ENCODE measurements around the gene ABCC11.

Gene ABCC11

DNA sequence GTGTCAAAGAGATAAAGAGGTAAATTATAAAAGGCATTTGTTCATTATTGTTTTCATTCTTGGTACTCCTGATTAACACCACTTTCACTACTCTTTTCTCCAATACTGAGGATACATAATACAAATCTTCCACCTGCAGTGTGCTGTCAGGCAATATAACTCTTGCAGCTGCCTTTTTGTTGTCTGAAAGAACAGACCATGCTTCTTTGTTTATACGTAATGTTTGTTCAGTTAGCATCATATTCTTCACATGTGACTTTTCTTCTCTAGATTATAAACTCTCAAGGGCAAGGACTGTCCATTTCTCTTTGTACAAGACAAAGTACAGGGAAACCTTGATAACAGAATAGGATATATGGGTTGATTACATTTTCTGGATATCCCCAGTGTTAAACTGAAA lies 14.2 kb upstream of the ABCC11 start:
- no peak overlapping the region for H3K4ac ChIP-seq (ENCODE audit: low read depth, low read length)
- H3K23ac ChIP-seq (ENCODE audit: low read length), result no peak overlapping the region
- H3K18ac ChIP-seq (ENCODE audit: low read length), result no peak overlapping the region
- no peak overlapping the region for H4K8ac ChIP-seq (ENCODE audit: low read depth, low read length)
- peaks cover 3% of the 10 kb centered on the region for H3K36me3 ChIP-seq (ENCODE audit: control insufficient read depth, insufficient read depth, low read length)
- no peaks in the 10 kb centered on the region for H3K27me3 ChIP-seq (ENCODE audit: insufficient read depth, low read length, poor library complexity)
- H3K79me2 ChIP-seq (ENCODE audit: control insufficient read depth, insufficient read depth, low read length), result no peaks in the 10 kb centered on the region
- no CpG with 5 or more reads among the region's 1 CpG for WGBS (ENCODE audit: extremely low coverage, insufficient coverage, low lambda C conversion rate)
- H3K4me2 ChIP-seq (ENCODE audit: low read length), result no peak overlapping the region
- H3K56ac ChIP-seq (ENCODE audit: low read length), result no peak overlapping the region
- no peaks in the 10 kb centered on the region for H3K4me1 ChIP-seq (ENCODE audit: control insufficient read depth, low read depth, low read length)
- H2BK120ac ChIP-seq (ENCODE audit: low read depth, low read length), result no peak overlapping the region
- H3K4me3 ChIP-seq (ENCODE audit: low read length), result no peak overlapping the region
- H3K9ac ChIP-seq (ENCODE audit: low read length), result no peak overlapping the region
- no peak overlapping the region for H2AK5ac ChIP-seq (ENCODE audit: low read length)
- no peaks in the 10 kb centered on the region for H3K79me1 ChIP-seq (ENCODE audit: low read length)
- H2BK15ac ChIP-seq (replicated peaks; ENCODE audit: low read depth), result no peak overlapping the region
- H4K5ac ChIP-seq (ENCODE audit: low read length), result no peak overlapping the region
- DNase-seq, result no peak
- no peak overlapping the region for H2BK5ac ChIP-seq (ENCODE audit: low read length)
- no peak overlapping the region for H3K27ac ChIP-seq (ENCODE audit: low read depth, low read length)

DNA sequence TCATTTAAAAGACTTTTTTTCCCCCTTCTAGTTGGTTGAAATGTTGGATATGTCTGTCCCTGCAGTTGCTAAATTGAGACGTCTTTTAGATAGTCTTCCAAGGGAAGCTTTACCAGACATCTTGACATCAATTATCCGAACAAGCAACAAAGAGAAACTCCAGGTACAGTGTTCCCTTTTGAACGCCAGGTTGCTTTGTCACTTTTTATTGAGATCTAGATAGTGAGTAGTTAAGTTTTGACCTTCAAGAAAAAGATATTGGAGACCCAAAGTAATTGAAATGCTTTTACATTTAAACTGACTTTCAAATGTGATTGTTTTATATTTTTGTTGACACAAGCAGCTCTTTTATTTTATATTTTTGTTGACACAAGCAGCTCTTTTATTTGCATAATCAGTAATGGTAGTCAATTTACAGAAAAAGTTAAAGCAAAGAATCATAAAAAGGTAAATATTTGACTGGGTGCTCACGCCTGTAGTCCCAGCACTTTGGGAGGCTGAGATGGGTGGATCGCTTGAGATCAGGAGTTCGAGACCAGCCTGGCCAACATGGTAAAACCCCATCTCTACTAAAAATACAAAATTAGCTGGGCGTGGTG lies 9.3 kb upstream of the ABCC11 start:
- no peak for DNase-seq
- no peak overlapping the region for H4K8ac ChIP-seq (ENCODE audit: low read depth, low read length)
- no peak overlapping the region for H3K4me3 ChIP-seq (ENCODE audit: low read length)
- WGBS (ENCODE audit: extremely low coverage, insufficient coverage, low lambda C conversion rate), result no CpG with 5 or more reads among the region's 7 CpGs
- H3K79me2 ChIP-seq (ENCODE audit: control insufficient read depth, insufficient read depth, low read length), result no peaks in the 10 kb centered on the region
- no peak overlapping the region for H3K9ac ChIP-seq (ENCODE audit: low read length)
- no peak overlapping the region for H2BK120ac ChIP-seq (ENCODE audit: low read depth, low read length)
- no peak overlapping the region for H2BK15ac ChIP-seq (replicated peaks; ENCODE audit: low read depth)
- H3K4me2 ChIP-seq (ENCODE audit: low read length), result no peak overlapping the region
- no peak overlapping the region for H3K4ac ChIP-seq (ENCODE audit: low read depth, low read length)
- H3K56ac ChIP-seq (ENCODE audit: low read length), result no peak overlapping the region
- H4K5ac ChIP-seq (ENCODE audit: low read length), result no peak overlapping the region
- no peaks in the 10 kb centered on the region for H3K79me1 ChIP-seq (ENCODE audit: low read length)
- H3K36me3 ChIP-seq (ENCODE audit: control insufficient read depth, insufficient read depth, low read length), result peaks cover 3% of the 10 kb centered on the region
- H3K23ac ChIP-seq (ENCODE audit: low read length), result no peak overlapping the region
- H2BK5ac ChIP-seq (ENCODE audit: low read length), result no peak overlapping the region
- no peak overlapping the region for H3K18ac ChIP-seq (ENCODE audit: low read length)
- no peak overlapping the region for H3K27ac ChIP-seq (ENCODE audit: low read depth, low read length)
- H2AK5ac ChIP-seq (ENCODE audit: low read length), result no peak overlapping the region
- no peaks in the 10 kb centered on the region for H3K4me1 ChIP-seq (ENCODE audit: control insufficient read depth, low read depth, low read length)
- H3K27me3 ChIP-seq (ENCODE audit: insufficient read depth, low read length, poor library complexity), result no peaks in the 10 kb centered on the region

DNA sequence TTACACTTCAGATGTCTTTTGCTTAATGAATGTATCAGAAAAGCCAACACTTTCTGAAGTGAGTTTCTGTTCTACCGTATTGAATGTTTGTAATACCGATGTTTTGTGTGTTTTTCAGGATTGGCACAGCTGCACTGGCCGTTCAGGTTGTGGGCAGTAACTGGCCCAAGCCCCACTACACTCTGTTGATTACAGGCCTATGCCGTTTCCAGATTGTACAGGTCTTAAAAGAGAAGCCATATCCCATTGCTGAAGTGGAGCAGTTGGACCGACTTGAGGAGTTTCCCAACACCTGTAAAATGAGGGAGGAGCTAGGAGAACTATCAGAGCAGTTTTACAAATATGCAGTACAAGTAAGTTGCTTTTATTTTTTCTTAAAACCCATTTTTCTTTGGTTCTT lies 4.7 kb upstream of the ABCC11 start:
- no peak overlapping the region for H3K27ac ChIP-seq (ENCODE audit: low read depth, low read length)
- H3K56ac ChIP-seq (ENCODE audit: low read length), result no peak overlapping the region
- no peak overlapping the region for H3K9ac ChIP-seq (ENCODE audit: low read length)
- no peak overlapping the region for H3K4ac ChIP-seq (ENCODE audit: low read depth, low read length)
- no peak overlapping the region for H2AK5ac ChIP-seq (ENCODE audit: low read length)
- H4K8ac ChIP-seq (ENCODE audit: low read depth, low read length), result no peak overlapping the region
- peaks cover 2% of the 10 kb centered on the region for H3K79me2 ChIP-seq (ENCODE audit: control insufficient read depth, insufficient read depth, low read length)
- H4K5ac ChIP-seq (ENCODE audit: low read length), result no peak overlapping the region
- H3K27me3 ChIP-seq (ENCODE audit: insufficient read depth, low read length, poor library complexity), result no peaks in the 10 kb centered on the region
- H3K4me3 ChIP-seq (ENCODE audit: low read length), result no peak overlapping the region
- H3K36me3 ChIP-seq (ENCODE audit: control insufficient read depth, insufficient read depth, low read length), result no peaks in the 10 kb centered on the region
- no peak overlapping the region for H3K4me2 ChIP-seq (ENCODE audit: low read length)
- peaks cover 3% of the 10 kb centered on the region for H3K79me1 ChIP-seq (ENCODE audit: low read length)
- no peak overlapping the region for H3K23ac ChIP-seq (ENCODE audit: low read length)
- no peak for DNase-seq
- H3K18ac ChIP-seq (ENCODE audit: low read length), result no peak overlapping the region
- no peak overlapping the region for H2BK5ac ChIP-seq (ENCODE audit: low read length)
- H2BK120ac ChIP-seq (ENCODE audit: low read depth, low read length), result no peak overlapping the region
- no peak overlapping the region for H2BK15ac ChIP-seq (replicated peaks; ENCODE audit: low read depth)
- no peaks in the 10 kb centered on the region for H3K4me1 ChIP-seq (ENCODE audit: control insufficient read depth, low read depth, low read length)
- WGBS (ENCODE audit: extremely low coverage, insufficient coverage, low lambda C conversion rate), result no CpG with 5 or more reads among the region's 5 CpGs

DNA sequence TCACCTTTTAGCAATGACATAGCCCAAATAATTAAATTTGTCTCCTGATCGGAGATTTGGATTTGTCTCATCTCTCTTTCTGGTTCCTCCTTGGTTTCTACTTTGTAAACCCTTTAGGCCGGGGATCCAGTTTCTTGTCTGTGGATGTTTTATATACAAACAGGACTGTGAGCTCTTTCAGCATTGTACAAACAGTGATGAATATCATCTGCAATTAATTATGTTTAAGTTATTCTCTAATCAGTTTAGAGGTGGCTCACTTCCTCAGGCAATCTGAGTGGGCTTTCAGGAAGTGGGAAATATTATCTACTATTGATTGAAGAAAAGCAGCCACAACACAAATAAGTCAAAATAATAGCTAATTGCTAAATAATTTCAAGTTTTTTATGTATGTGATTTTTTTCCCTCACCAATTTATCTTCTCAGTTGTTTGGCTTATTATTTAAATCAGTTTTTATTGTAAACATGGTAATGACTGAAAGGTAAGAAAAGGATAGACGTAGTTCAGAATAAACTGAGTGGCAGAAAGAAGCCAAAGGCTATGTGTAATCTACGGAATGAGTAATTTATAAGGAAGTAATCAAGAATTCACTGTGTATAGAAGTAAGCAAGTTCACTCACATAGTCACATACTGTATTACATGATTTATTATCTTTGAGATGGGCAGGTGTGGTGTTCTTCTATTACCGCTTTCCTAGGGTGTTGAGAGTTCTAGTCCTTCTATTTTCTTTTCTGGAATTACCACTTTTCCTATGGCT lies 3.4 kb upstream of the ABCC11 start:
- Histone ChIP-seq H3K4me1 (ENCODE audit: control insufficient read depth, low read depth, low read length) (no peaks in the 10 kb centered on the region), H3K4ac (ENCODE audit: low read depth, low read length) (no peak overlapping the region), H3K23ac (ENCODE audit: low read length) (no peak overlapping the region), H3K36me3 (ENCODE audit: control insufficient read depth, insufficient read depth, low read length) (no peaks in the 10 kb centered on the region), H3K56ac (ENCODE audit: low read length) (no peak overlapping the region), H3K27ac (ENCODE audit: low read depth, low read length) (no peak overlapping the region), H4K8ac (ENCODE audit: low read depth, low read length) (no peak overlapping the region), H3K9ac (ENCODE audit: low read length) (no peak overlapping the region), H2AK5ac (ENCODE audit: low read length) (no peak overlapping the region), H3K18ac (ENCODE audit: low read length) (no peak overlapping the region), H2BK15ac (replicated peaks; ENCODE audit: low read depth) (no peak overlapping the region), H2BK5ac (ENCODE audit: low read length) (no peak overlapping the region), H3K4me3 (ENCODE audit: low read length) (no peak overlapping the region), H3K79me2 (ENCODE audit: control insufficient read depth, insufficient read depth, low read length) (peaks cover 2% of the 10 kb centered on the region), H3K4me2 (ENCODE audit: low read length) (no peak overlapping the region), H3K27me3 (ENCODE audit: insufficient read depth, low read length, poor library complexity) (no peaks in the 10 kb centered on the region), H4K5ac (ENCODE audit: low read length) (no peak overlapping the region), H3K79me1 (ENCODE audit: low read length) (peaks cover 5% of the 10 kb centered on the region), H2BK120ac (ENCODE audit: low read depth, low read length) (no peak overlapping the region)
- no peak for DNase-seq
- no CpG with 5 or more reads among the region's 5 CpGs for WGBS (ENCODE audit: extremely low coverage, insufficient coverage, low lambda C conversion rate)

DNA sequence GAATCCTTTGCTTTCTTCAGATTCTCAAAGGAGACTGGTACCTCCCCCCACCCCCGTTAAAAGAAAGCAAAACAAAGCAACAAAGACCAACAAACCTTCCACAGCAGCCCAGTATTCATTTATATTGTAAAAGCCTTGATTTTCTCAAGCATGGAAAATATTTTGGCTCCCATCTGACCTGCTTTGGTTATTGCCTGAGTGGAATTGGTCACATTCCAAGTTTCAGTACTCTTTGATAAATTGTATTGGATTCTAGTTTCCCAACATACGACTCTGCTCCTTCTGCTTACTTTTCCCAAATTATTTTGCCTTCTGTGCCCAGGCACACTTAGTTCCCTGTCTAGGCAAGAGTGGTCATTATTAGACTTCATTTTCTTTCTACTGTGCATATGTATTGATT lies 1.3 kb downstream of the ABCC11 start:
- H3K4ac ChIP-seq (ENCODE audit: low read depth, low read length), result no peak overlapping the region
- no peak overlapping the region for H3K27ac ChIP-seq (ENCODE audit: low read depth, low read length)
- H3K9ac ChIP-seq (ENCODE audit: low read length), result no peak overlapping the region
- peaks cover 11% of the 10 kb centered on the region for H3K79me1 ChIP-seq (ENCODE audit: low read length)
- H4K5ac ChIP-seq (ENCODE audit: low read length), result no peak overlapping the region
- no peak for DNase-seq
- no peak overlapping the region for H2BK5ac ChIP-seq (ENCODE audit: low read length)
- no peak overlapping the region for H3K4me3 ChIP-seq (ENCODE audit: low read length)
- H2BK120ac ChIP-seq (ENCODE audit: low read depth, low read length), result no peak overlapping the region
- no peak overlapping the region for H3K18ac ChIP-seq (ENCODE audit: low read length)
- peaks cover 9% of the 10 kb centered on the region for H3K79me2 ChIP-seq (ENCODE audit: control insufficient read depth, insufficient read depth, low read length)
- H3K4me2 ChIP-seq (ENCODE audit: low read length), result no peak overlapping the region
- no peaks in the 10 kb centered on the region for H3K36me3 ChIP-seq (ENCODE audit: control insufficient read depth, insufficient read depth, low read length)
- no peak overlapping the region for H3K23ac ChIP-seq (ENCODE audit: low read length)
- H2BK15ac ChIP-seq (replicated peaks; ENCODE audit: low read depth), result no peak overlapping the region
- H2AK5ac ChIP-seq (ENCODE audit: low read length), result no peak overlapping the region
- no peaks in the 10 kb centered on the region for H3K4me1 ChIP-seq (ENCODE audit: control insufficient read depth, low read depth, low read length)
- WGBS (ENCODE audit: extremely low coverage, insufficient coverage, low lambda C conversion rate), result no CpG with 5 or more reads among the region's 2 CpGs
- H3K27me3 ChIP-seq (ENCODE audit: insufficient read depth, low read length, poor library complexity), result no peaks in the 10 kb centered on the region
- H4K8ac ChIP-seq (ENCODE audit: low read depth, low read length), result no peak overlapping the region
- H3K56ac ChIP-seq (ENCODE audit: low read length), result no peak overlapping the region

DNA sequence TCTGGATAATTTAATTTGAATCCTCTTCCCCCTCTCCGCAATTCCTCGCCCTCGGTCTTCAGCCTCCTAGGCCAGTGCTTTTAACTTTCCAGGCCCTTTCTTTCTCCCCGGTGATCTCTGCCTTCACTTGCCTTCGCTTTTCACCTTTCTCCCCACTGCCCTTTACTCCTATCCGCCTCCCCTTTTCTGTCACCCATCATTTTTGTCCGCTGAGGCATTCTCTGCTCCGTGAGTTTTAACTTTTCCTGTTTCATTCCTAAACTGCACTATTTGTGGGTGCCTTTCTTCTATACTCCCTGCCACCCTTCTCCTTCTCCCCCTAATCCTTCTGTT lies 2.5 kb downstream of the ABCC11 start:
- Histone ChIP-seq H3K79me2 (ENCODE audit: control insufficient read depth, insufficient read depth, low read length) (peaks cover 9% of the 10 kb centered on the region), H3K4me1 (ENCODE audit: control insufficient read depth, low read depth, low read length) (no peaks in the 10 kb centered on the region), H4K8ac (ENCODE audit: low read depth, low read length) (no peak overlapping the region), H2BK5ac (ENCODE audit: low read length) (no peak overlapping the region), H3K27me3 (ENCODE audit: insufficient read depth, low read length, poor library complexity) (no peaks in the 10 kb centered on the region), H2BK120ac (ENCODE audit: low read depth, low read length) (no peak overlapping the region), H3K56ac (ENCODE audit: low read length) (peak overlapping the region; percentile 92), H3K18ac (ENCODE audit: low read length) (no peak overlapping the region), H2AK5ac (ENCODE audit: low read length) (no peak overlapping the region), H3K4me3 (ENCODE audit: low read length) (peak overlapping the region; percentile 68), H3K4ac (ENCODE audit: low read depth, low read length) (no peak overlapping the region), H4K5ac (ENCODE audit: low read length) (no peak overlapping the region), H3K4me2 (ENCODE audit: low read length) (peak overlapping the region; percentile 53), H3K9ac (ENCODE audit: low read length) (peak overlapping the region; percentile 82), H3K27ac (ENCODE audit: low read depth, low read length) (no peak overlapping the region), H3K79me1 (ENCODE audit: low read length) (peaks cover 11% of the 10 kb centered on the region), H3K36me3 (ENCODE audit: control insufficient read depth, insufficient read depth, low read length) (no peaks in the 10 kb centered on the region), H3K23ac (ENCODE audit: low read length) (no peak overlapping the region), H2BK15ac (replicated peaks; ENCODE audit: low read depth) (no peak overlapping the region)
- DNase-seq, result no peak
- WGBS (ENCODE audit: extremely low coverage, insufficient coverage, low lambda C conversion rate), result no CpG with 5 or more reads among the region's 8 CpGs

Data from mesendoderm (in vitro differentiated cells).